GM23338 (cell line): Measurements from ENCODE around the gene SERPINB2. TPM values are rescaled to one million over a fixed set of nuclear protein-coding genes. Genes with fewer than 3 reads are reported as not detected.

Source experiments
- ATAC-seq: fragments of 200-7000 bp; cut with Tn5 transposase; 3 replicates; pipeline ENCODE4 v1.9.1; 2020
- DNase-seq: peaks from one replicate; pipeline ENCODE4 v3.0.0-alpha.2; 2015; ENCODE audit warnings: low spot score
- H2AFZ ChIP-seq: fragments of 200-600 bp; sonication (generic); 2 replicates; pipeline ENCODE4 v1.8.0; 2016; ENCODE audit warnings: antibody characterized with exemption, mild to moderate bottlenecking, moderate library complexity
- H3F3A ChIP-seq: fragments of 200-600 bp; sonication (generic); replicated peaks from 2 replicates; pipeline ENCODE4 v1.8.0; 2017; ENCODE audit warnings: antibody characterized with exemption, mixed run types, low read depth
- H3K27ac ChIP-seq: fragments of 200-600 bp; sonication (generic); 2 replicates; pipeline ENCODE4 v1.6.1; 2016; ENCODE audit warnings: low read depth
- H3K27me3 ChIP-seq: fragments of 200-600 bp; sonication (generic); 2 replicates; pipeline ENCODE4 v1.8.0; 2016; ENCODE audit warnings: mild to moderate bottlenecking, mixed run types, moderate library complexity; ENCODE audit not compliant: insufficient read depth
- H3K36me3 ChIP-seq: fragments of 200-600 bp; sonication (generic); 2 replicates; pipeline ENCODE4 v1.8.0; 2016; ENCODE audit warnings: mild to moderate bottlenecking; ENCODE audit not compliant: insufficient read depth
- H3K4me1 ChIP-seq: fragments of 200-600 bp; sonication (generic); 2 replicates; pipeline ENCODE4 v1.8.0; 2016; ENCODE audit warnings: mild to moderate bottlenecking, moderate library complexity; ENCODE audit not compliant: insufficient read depth
- H3K4me2 ChIP-seq: fragments of 200-600 bp; sonication (generic); 2 replicates; pipeline ENCODE4 v1.7.1; 2017; ENCODE audit warnings: mixed run types
- H3K4me3 ChIP-seq: fragments of 200-600 bp; sonication (generic); 2 replicates; pipeline ENCODE4 v1.6.1; 2016; ENCODE audit warnings: mixed run types
- H3K79me2 ChIP-seq: fragments of 200-600 bp; sonication (generic); replicated peaks from 2 replicates; pipeline ENCODE4 v1.8.0; 2017; ENCODE audit warnings: mild to moderate bottlenecking; ENCODE audit not compliant: insufficient read depth
- H3K9me2 ChIP-seq: fragments of 200-600 bp; sonication (generic); 2 replicates; pipeline ENCODE4 v1.8.0; 2017; ENCODE audit not compliant: insufficient read depth
- H4K20me1 ChIP-seq: fragments of 200-600 bp; sonication (generic); replicated peaks from 2 replicates; pipeline ENCODE4 v1.8.0; 2017; ENCODE audit warnings: mild to moderate bottlenecking; ENCODE audit not compliant: insufficient read depth
- H3K27ac Mint-ChIP-seq: 2 replicates; pipeline ENCODE4 v1.8.0; 2020; ENCODE audit warnings: inconsistent platforms, mild to moderate bottlenecking, moderate library complexity, mixed read lengths
- H3K27me3 Mint-ChIP-seq: 3 replicates; pipeline ENCODE4 v1.8.0; 2022; ENCODE audit warnings: low read depth, mild to moderate bottlenecking, moderate library complexity, mixed read lengths, inconsistent platforms; ENCODE audit not compliant: insufficient read depth, poor library complexity
- H3K36me3 Mint-ChIP-seq: 3 replicates; pipeline ENCODE4 v1.8.0; 2021; ENCODE audit warnings: low read depth, mild to moderate bottlenecking, inconsistent platforms, moderate library complexity, mixed read lengths
- H3K4me1 Mint-ChIP-seq: 3 replicates; pipeline ENCODE4 v1.8.0; 2020; ENCODE audit warnings: mild to moderate bottlenecking, inconsistent platforms, mixed read lengths
- H3K4me3 Mint-ChIP-seq: 3 replicates; pipeline ENCODE4 v1.8.0; 2021; ENCODE audit warnings: moderate library complexity, mild to moderate bottlenecking, inconsistent platforms, mixed read lengths
- H3K9me3 Mint-ChIP-seq: 3 replicates; pipeline ENCODE4 v1.8.0; 2020; ENCODE audit warnings: moderate library complexity, mild to moderate bottlenecking, inconsistent platforms, mixed read lengths
- CREB1 ChIP-seq: fragments of 250-450 bp; sonication (Bioruptor Pico); IDR thresholded peaks from 2 replicates; pipeline ENCODE4 v1.5.0; 2020; ENCODE audit warnings: low read depth, mild to moderate bottlenecking, moderate library complexity
- ETS1 ChIP-seq: IDR thresholded peaks from 2 replicates; pipeline ENCODE4 v1.6.1; 2016; ENCODE audit warnings: antibody characterized with exemption
- EZH2 ChIP-seq: fragments of 200-600 bp; sonication (generic); IDR thresholded peaks from one replicate; pipeline ENCODE4 v1.8.0; 2017; ENCODE audit warnings: antibody characterized with exemption, mild to moderate bottlenecking, low read depth; ENCODE audit not compliant: unreplicated experiment
- EZH2phosphoT487 ChIP-seq: fragments of 200-600 bp; sonication (generic); IDR thresholded peaks from one replicate; pipeline ENCODE4 v1.8.1; 2018; ENCODE audit warnings: antibody characterized with exemption; ENCODE audit not compliant: unreplicated experiment
- JUNB ChIP-seq: IDR thresholded peaks from one replicate; pipeline ENCODE4 v1.6.1; 2016; ENCODE audit warnings: antibody characterized with exemption; ENCODE audit not compliant: unreplicated experiment
- POLR2AphosphoS5 ChIP-seq: IDR thresholded peaks from 2 replicates; pipeline ENCODE4 v1.6.1; 2016; ENCODE audit warnings: antibody characterized with exemption, low read depth
- REST ChIP-seq: IDR thresholded peaks from one replicate; pipeline ENCODE4 v1.6.1; 2018; ENCODE audit warnings: antibody characterized with exemption; ENCODE audit not compliant: unreplicated experiment
- STAT1 ChIP-seq: IDR thresholded peaks from one replicate; pipeline ENCODE4 v1.6.1; 2016; ENCODE audit warnings: antibody characterized with exemption; ENCODE audit not compliant: unreplicated experiment
- ZNF114 ChIP-seq: fragments of 250-450 bp; sonication (Bioruptor Pico); IDR thresholded peaks from 2 replicates; pipeline ENCODE4 v1.5.0; 2020; ENCODE audit warnings: mild to moderate bottlenecking, moderate library complexity
- ZNF331 ChIP-seq: fragments of 250-450 bp; sonication (Bioruptor Pico); IDR thresholded peaks from 2 replicates; pipeline ENCODE4 v1.5.0; 2020; ENCODE audit warnings: low read depth, mild to moderate bottlenecking, moderate library complexity
- polyA plus RNA-seq: library from polyadenylated mRNA; unstranded; fragments of >200 nt; fragmentation: Nextera tagmentation; extraction: Ambion mirVana; gene quantifications from 2 replicates; pipeline ENCODE4 v1.2.1, GENCODE V29; 2016
- total RNA-seq: library from RNA; depleted of rRNA; stranded (reverse); fragments of >200 nt; shearing (Covaris generic); gene quantifications from 2 replicates; pipeline ENCODE4 v1.2.3, GENCODE V29; 2014

Gene SERPINB2
- total and polyA plus RNA-seq, 2 experiments from 2014 or later = not detected

GRCh38 chr18:63869374-63869773, 18.1 kb upstream of the SERPINB2 start:
- Histone ChIP-seq H3K4me3 (no peak overlapping the region), H2AFZ (no peak overlapping the region), H4K20me1 (no peaks in the 10 kb centered on the region), H3K4me2 (no peak overlapping the region), H3F3A (no peaks in the 10 kb centered on the region), H3K36me3 (no peaks in the 10 kb centered on the region), H3K9me2 (no peaks in the 10 kb centered on the region), H3K79me2 (no peaks in the 10 kb centered on the region), H3K27me3 (no peaks in the 10 kb centered on the region), H3K4me1 (no peaks in the 10 kb centered on the region), H3K27ac (no peak overlapping the region)
- Mint-ChIP-seq H3K4me1 (no peaks in the 10 kb centered on the region), H3K36me3 (no peaks in the 10 kb centered on the region), H3K4me3 (no peak overlapping the region), H3K27ac (0 out of 2 replicates have a peak overlapping the region, but pooled peaks have one; percentile 39), H3K27me3 (peaks cover 6% of the 10 kb centered on the region), H3K9me3 (no peaks in the 10 kb centered on the region)
- DNase-seq (no peak), ATAC-seq (no peak)
- TF ChIP-seq EZH2phosphoT487 (no peak), ZNF331 (CRISPR knock-in tag) (no peak), POLR2AphosphoS5 (no peak), REST (no peak), ETS1 (no peak), EZH2 (no peak), JUNB (no peak), ZNF114 (CRISPR knock-in tag) (no peak), CREB1 (CRISPR knock-in tag) (no peak)

GRCh38 chr18:63869851-63870250, 17.7 kb upstream of the SERPINB2 start:
- peaks cover 6% of the 10 kb centered on the region for H3K27me3 Mint-ChIP-seq
- H3K4me1 ChIP-seq = no peaks in the 10 kb centered on the region
- H3F3A ChIP-seq = no peaks in the 10 kb centered on the region
- no peak overlapping the region for H2AFZ ChIP-seq
- ATAC-seq (no peak), DNase-seq (no peak)
- H3K79me2 ChIP-seq = no peaks in the 10 kb centered on the region
- H3K27me3 ChIP-seq = no peaks in the 10 kb centered on the region
- H3K4me1 Mint-ChIP-seq = no peaks in the 10 kb centered on the region
- no peaks in the 10 kb centered on the region for H3K9me3 Mint-ChIP-seq
- no peaks in the 10 kb centered on the region for H3K36me3 ChIP-seq
- H3K9me2 ChIP-seq = no peaks in the 10 kb centered on the region
- H3K4me2 ChIP-seq = no peak overlapping the region
- no peak overlapping the region for H3K4me3 Mint-ChIP-seq
- no peaks in the 10 kb centered on the region for H4K20me1 ChIP-seq
- H3K36me3 Mint-ChIP-seq = no peaks in the 10 kb centered on the region
- H3K27ac Mint-ChIP-seq = 0 out of 2 replicates have a peak overlapping the region, but pooled peaks have one; percentile 39
- no peak overlapping the region for H3K27ac ChIP-seq
- H3K4me3 ChIP-seq = no peak overlapping the region
- TF ChIP-seq EZH2phosphoT487 (no peak), JUNB (no peak), ETS1 (no peak), STAT1 (no peak), ZNF114 (CRISPR knock-in tag) (no peak), REST (no peak)
